HUDEP-2 (cell line): ENCODE results near the gene PKD1L1.
"Not testable (repeated sequence)": the region's sequence is repeated elsewhere in the genome, so short reads cannot be mapped to it uniquely, and the experiment has no call there.

Experiments used
- DNase-seq, 76 experiments: peaks; one replicate each; lab custom pipeline; 2025; ENCODE audit not compliant: unreplicated experiment in 76 of 76; lab: John Stamatoyannopoulos, UW

PKD1L1 gene

GRCh38 chr7:47940088-47941013 lies 7.9 kb downstream of the PKD1L1 start:
- no peak for DNase-seq

GRCh38 chr7:47939425-47940036 lies 8.7 kb downstream of the PKD1L1 start:
- DNase-seq: no peak

GRCh38 chr7:47938574-47939165 lies 9.6 kb downstream of the PKD1L1 start:
- no peak for DNase-seq

GRCh38 chr7:47937711-47938573 lies 10.3 kb downstream of the PKD1L1 start:
- no peak for DNase-seq

GRCh38 chr7:47937065-47937687 lies 11.1 kb downstream of the PKD1L1 start:
- DNase-seq: no peak

- no peak for DNase-seq
Observed at GRCh38 chr7:47936323-47936722, 11.9 kb downstream of the PKD1L1 start.

GRCh38 chr7:47935336-47935735 lies 12.9 kb downstream of the PKD1L1 start:
- no peak for DNase-seq

GRCh38 chr7:47934831-47935230 lies 13.4 kb downstream of the PKD1L1 start:
- no peak for DNase-seq

GRCh38 chr7:47933215-47933614 lies 15.1 kb downstream of the PKD1L1 start:
- no peak for DNase-seq

- no peak for DNase-seq
Observed at GRCh38 chr7:47932466-47933037, 15.7 kb downstream of the PKD1L1 start.

GRCh38 chr7:47932016-47932415 lies 16.2 kb downstream of the PKD1L1 start:
- no peak for DNase-seq

GRCh38 chr7:47931005-47932004 lies 17.0 kb downstream of the PKD1L1 start:
- DNase-seq: no peak

- no peak for DNase-seq
Observed at GRCh38 chr7:47924266-47924665, 24.0 kb downstream of the PKD1L1 start.

GRCh38 chr7:47923081-47923875 lies 25.0 kb downstream of the PKD1L1 start:
- DNase-seq: not testable (repeated sequence)

GRCh38 chr7:47916514-47916913 lies 31.8 kb downstream of the PKD1L1 start:
- not testable (repeated sequence) for DNase-seq

GRCh38 chr7:47915616-47915976 lies 32.7 kb downstream of the PKD1L1 start:
- no peak for DNase-seq

GRCh38 chr7:47914717-47915615 lies 33.3 kb downstream of the PKD1L1 start:
- DNase-seq: no peak
